ENCODE data around the gene STAB1. TPM values are rescaled to one million over a fixed set of nuclear protein-coding genes. Genes with fewer than 3 reads are reported as not detected.

STAB1 gene
- total and polyA plus RNA-seq, 7 experiments from 2014 or later: 0.27 to 122 (median 26.1) TPM; not detected in 2

- Mint-ChIP-seq H3K4me3 (peak overlapping the region; percentile 87 to 96 (median 93)), H3K4me1 (peaks cover 25 to 47% (median 41%) of the 10 kb centered on the region in 7 donors), H3K27ac (peak overlapping the region; percentile 96 to 100 (median 99)), H3K9me3 (no peaks in the 10 kb centered on the region), H3K27me3 (no peaks in the 10 kb centered on the region), H3K36me3 (peaks cover 0 to 13% (median 5%) of the 10 kb centered on the region in 5 donors)
- ATAC-seq (no peak), DNase-seq (peak in 1 of 9 donors; percentile 9)
- ChIA-PET CTCF (interaction anchor here (0.6 kb wide), 1 partner anchor 42 kb away, joined by 6 read pairs; no protein-coding TSS in a partner anchor), POLR2A (interaction anchor here (0.8 to 2.4 kb wide), 11 partner anchors 9 to 459 kb away, joined by 3 to 9 read pairs (median 4); partner anchors contain the start of genes GLT8D1, GLYCTK, RPL29 and SEMA3G)
- Histone ChIP-seq H3K4me1 (ENCODE audit: control insufficient read depth in 2 of 2, insufficient read depth in 2 of 2, low read length in 2 of 2) (peaks cover 15 to 23% of the 10 kb centered on the region in 2 donors), H3K27ac (ENCODE audit: low read depth, low read length) (peak overlapping the region; percentile 88), H3K27me3 (ENCODE audit: control insufficient read depth in 2 of 2, insufficient read depth in 2 of 2, low read length in 2 of 2) (no peaks in the 10 kb centered on the region), H3K36me3 (ENCODE audit: control insufficient read depth in 2 of 3, insufficient read depth in 3 of 3, low read length in 3 of 3) (peaks cover 8 to 26% (median 11%) of the 10 kb centered on the region in 3 experiments), H3K4me3 (ENCODE audit: low read length) (peak overlapping the region; percentile 98), H3K9me3 (ENCODE audit: control insufficient read depth in 2 of 3, low read length in 3 of 3) (no peaks in the 10 kb centered on the region)
- intact Hi-C loops (cut with micrococcal nuclease): loop anchor here in 1 of 2 donors (2.0 to 10.0 kb wide), 4 partner anchors 166 to 512 kb away; partner anchors contain the start of genes DUSP7, GNL3, PARP3 and PBRM1
These were observed 40.7 kb upstream of the STAB1 start for GRCh38 chr3:52454250-52454937.

GRCh38 chr3:52454938-52455282 lies 40.2 kb upstream of the STAB1 start:
- H3K4me3 ChIP-seq (ENCODE audit: low read length): peak overlapping the region; percentile 98
- Mint-ChIP-seq H3K4me3 (peak overlapping the region; percentile 87 to 96 (median 93)), H3K27ac (peak overlapping the region; percentile 96 to 100 (median 99)), H3K4me1 (peaks cover 25 to 47% (median 41%) of the 10 kb centered on the region in 7 donors), H3K27me3 (no peaks in the 10 kb centered on the region), H3K9me3 (no peaks in the 10 kb centered on the region), H3K36me3 (peaks cover 0 to 14% (median 5%) of the 10 kb centered on the region in 5 donors)
- H3K27me3 ChIP-seq (ENCODE audit: control insufficient read depth in 2 of 2, insufficient read depth in 2 of 2, low read length in 2 of 2): no peaks in the 10 kb centered on the region
- peaks cover 15 to 23% of the 10 kb centered on the region in 2 donors for H3K4me1 ChIP-seq (ENCODE audit: control insufficient read depth in 2 of 2, insufficient read depth in 2 of 2, low read length in 2 of 2)
- no peaks in the 10 kb centered on the region for H3K9me3 ChIP-seq (ENCODE audit: control insufficient read depth in 2 of 3, low read length in 3 of 3)
- ChIA-PET POLR2A (interaction anchor here (0.9 to 2.4 kb wide), 9 partner anchors 10 to 251 kb away, joined by 3 to 9 read pairs (median 4); partner anchors contain the start of genes GLT8D1, GLYCTK, SEMA3G and SPCS1), CTCF (no interaction called here)
- peaks cover 8 to 26% (median 11%) of the 10 kb centered on the region in 3 experiments for H3K36me3 ChIP-seq (ENCODE audit: control insufficient read depth in 2 of 3, insufficient read depth in 3 of 3, low read length in 3 of 3)
- ATAC-seq: no peak
- intact Hi-C loops (cut with micrococcal nuclease): loop anchor here (1.0 to 10.0 kb wide), 9 partner anchors 8 to 512 kb away; partner anchors contain the start of genes GNL3 (in 2 of the 2), PBRM1 (in 2 of the 2), UQCC5 (in 2 of the 2) and DUSP7 (in 1 of the 2)
- H3K27ac ChIP-seq (ENCODE audit: low read depth, low read length): peak overlapping the region; percentile 88
- DNase-seq: no peak

- ChIA-PET CTCF (no interaction called here), POLR2A (interaction anchor here (0.9 to 1.7 kb wide), 8 partner anchors 7 to 250 kb away, joined by 3 to 5 read pairs (median 4); partner anchors contain the start of genes GLT8D1, GLYCTK and SPCS1)
- peaks cover 11 to 32% (median 13%) of the 10 kb centered on the region in 3 experiments for H3K36me3 ChIP-seq (ENCODE audit: control insufficient read depth in 2 of 3, insufficient read depth in 3 of 3, low read length in 3 of 3)
- H3K4me3 ChIP-seq (ENCODE audit: low read length): peak within 1 kb of the TSS; percentile 98
- H3K4me1 Mint-ChIP-seq: peaks cover 25 to 47% (median 41%) of the 10 kb centered on the region in 7 donors
- H3K36me3 Mint-ChIP-seq: peaks cover 0 to 17% (median 5%) of the 10 kb centered on the region in 5 donors
- peak within 1 kb of the TSS; percentile 96 to 100 (median 99) for H3K27ac Mint-ChIP-seq
- H3K9me3 ChIP-seq (ENCODE audit: control insufficient read depth in 2 of 3, low read length in 3 of 3): no peaks in the 10 kb centered on the region
- peak; percentile 92 to 99 (median 97) for DNase-seq
- intact Hi-C loops (cut with micrococcal nuclease): loop anchor here (1.0 to 10.0 kb wide), 9 partner anchors 8 to 513 kb away; partner anchors contain the start of genes GNL3 (in 2 of the 2), PBRM1 (in 2 of the 2), UQCC5 (in 2 of the 2) and DUSP7 (in 1 of the 2)
- ATAC-seq: peak; percentile 98
- H3K4me3 Mint-ChIP-seq: peak within 1 kb of the TSS; percentile 87 to 96 (median 93)
- H3K27ac ChIP-seq (ENCODE audit: low read depth, low read length): peak within 1 kb of the TSS; percentile 88
- H3K27me3 Mint-ChIP-seq: no peaks in the 10 kb centered on the region
- no peaks in the 10 kb centered on the region for H3K9me3 Mint-ChIP-seq
- H3K27me3 ChIP-seq (ENCODE audit: control insufficient read depth in 2 of 2, insufficient read depth in 2 of 2, low read length in 2 of 2): no peaks in the 10 kb centered on the region
- peaks cover 15 to 23% of the 10 kb centered on the region in 2 donors for H3K4me1 ChIP-seq (ENCODE audit: control insufficient read depth in 2 of 2, insufficient read depth in 2 of 2, low read length in 2 of 2)
These were observed 39.6 kb upstream of the STAB1 start, which contains the start of gene NISCH for GRCh38 chr3:52455283-52456168. TSS of gene NISCH (plus strand) at chr3:52455604. CDS start at chr3:52455642, 38 bp downstream.

- CTCF ChIA-PET: interaction anchor here (0.7 to 1.1 kb wide), 2 partner anchors 29 to 44 kb away, joined by 3 to 5 read pairs; no protein-coding TSS in a partner anchor
- H3K4me3 ChIP-seq (ENCODE audit: low read length): peak overlapping the region; percentile 98
These were observed 38.9 kb upstream of the STAB1 start for GRCh38 chr3:52456169-52456799.

GRCh38 chr3:52456800-52457183 lies 38.3 kb upstream of the STAB1 start:
- peaks cover 11 to 43% (median 13%) of the 10 kb centered on the region in 3 experiments for H3K36me3 ChIP-seq (ENCODE audit: control insufficient read depth in 2 of 3, insufficient read depth in 3 of 3, low read length in 3 of 3)
- ChIA-PET POLR2A (interaction anchor here (1.1 to 1.4 kb wide), 3 partner anchors 9 to 15 kb away, joined by 3 to 5 read pairs (median 3); no protein-coding TSS in a partner anchor), CTCF (interaction anchor here (0.7 to 1.1 kb wide), 3 partner anchors 9 to 44 kb away, joined by 3 to 5 read pairs (median 3); no protein-coding TSS in a partner anchor)
- H3K4me3 ChIP-seq (ENCODE audit: low read length): peak overlapping the region; percentile 98
- Mint-ChIP-seq H3K36me3 (peaks cover 0 to 20% (median 5%) of the 10 kb centered on the region in 5 donors), H3K9me3 (no peaks in the 10 kb centered on the region), H3K4me3 (peak overlapping the region; percentile 87 to 96 (median 93)), H3K27ac (peak overlapping the region; percentile 71 to 100 (median 97)), H3K27me3 (no peaks in the 10 kb centered on the region), H3K4me1 (peaks cover 25 to 47% (median 43%) of the 10 kb centered on the region in 7 donors)
- H3K9me3 ChIP-seq (ENCODE audit: control insufficient read depth in 2 of 3, low read length in 3 of 3): no peaks in the 10 kb centered on the region
- H3K27me3 ChIP-seq (ENCODE audit: control insufficient read depth in 2 of 2, insufficient read depth in 2 of 2, low read length in 2 of 2): no peaks in the 10 kb centered on the region
- H3K27ac ChIP-seq (ENCODE audit: low read depth, low read length): peak overlapping the region; percentile 88
- DNase-seq: no peak
- ATAC-seq: no peak
- peaks cover 15 to 23% of the 10 kb centered on the region in 2 donors for H3K4me1 ChIP-seq (ENCODE audit: control insufficient read depth in 2 of 2, insufficient read depth in 2 of 2, low read length in 2 of 2)
- intact Hi-C loops (cut with micrococcal nuclease): loop anchor here (5.0 to 10.0 kb wide), 2 partner anchors 228 to 231 kb away; partner anchors contain the start of genes GNL3 (in 2 of the 2) and PBRM1 (in 2 of the 2)

More at GRCh38 chr3:52456169-52456799, 38.9 kb upstream of the STAB1 start:
- H3K4me1 ChIP-seq (ENCODE audit: control insufficient read depth in 2 of 2, insufficient read depth in 2 of 2, low read length in 2 of 2): peaks cover 15 to 23% of the 10 kb centered on the region in 2 donors
- Mint-ChIP-seq H3K27ac (peak overlapping the region; percentile 95 to 100 (median 98)), H3K9me3 (no peaks in the 10 kb centered on the region), H3K4me3 (peak overlapping the region; percentile 87 to 96 (median 93)), H3K4me1 (peaks cover 25 to 47% (median 43%) of the 10 kb centered on the region in 7 donors), H3K36me3 (peaks cover 0 to 20% (median 5%) of the 10 kb centered on the region in 5 donors), H3K27me3 (no peaks in the 10 kb centered on the region)
- H3K27ac ChIP-seq (ENCODE audit: low read depth, low read length): peak overlapping the region; percentile 88
- POLR2A ChIA-PET: interaction anchor here (1.1 to 1.4 kb wide), 3 partner anchors 8 to 16 kb away, joined by 3 to 5 read pairs (median 3); no protein-coding TSS in a partner anchor
- intact Hi-C loops (cut with micrococcal nuclease): loop anchor here (5.0 to 10.0 kb wide), 2 partner anchors 229 to 231 kb away; partner anchors contain the start of genes GNL3 (in 2 of the 2) and PBRM1 (in 2 of the 2)
- H3K36me3 ChIP-seq (ENCODE audit: control insufficient read depth in 2 of 3, insufficient read depth in 3 of 3, low read length in 3 of 3): peaks cover 11 to 39% (median 13%) of the 10 kb centered on the region in 3 experiments
- DNase-seq (peak in 2 of 9 donors; percentile 10 to 23), ATAC-seq (no peak)
- no peaks in the 10 kb centered on the region for H3K9me3 ChIP-seq (ENCODE audit: control insufficient read depth in 2 of 3, low read length in 3 of 3)
- no peaks in the 10 kb centered on the region for H3K27me3 ChIP-seq (ENCODE audit: control insufficient read depth in 2 of 2, insufficient read depth in 2 of 2, low read length in 2 of 2)

Data from naive thymus-derived CD4-positive, alpha-beta T cell (primary cell).